Glomerular visceral epithelial cell (primary cell): ENCODE measurements around the gene SERPINA12.
"Not testable (repeated sequence)": the region's sequence is repeated elsewhere in the genome, so short reads cannot be mapped to it uniquely, and the experiment has no call there.

Source experiments
- DNase-seq: peaks from one replicate; pipeline ENCODE4 v3.0.0-alpha.2; 2016; ENCODE audit errors: extremely low spot score

The SERPINA12 gene

GRCh38 chr14:94494085-94494484 lies 15.2 kb downstream of the SERPINA12 start:
- no peak for DNase-seq

GRCh38 chr14:94491511-94491910 lies 17.8 kb downstream of the SERPINA12 start:
- no peak for DNase-seq

GRCh38 chr14:94489336-94489735 lies 19.9 kb downstream of the SERPINA12 start:
- no peak for DNase-seq

- DNase-seq = no peak
Observed at GRCh38 chr14:94486883-94487282, 22.4 kb downstream of the SERPINA12 start.

GRCh38 chr14:94485944-94486841 lies 23.1 kb downstream of the SERPINA12 start:
- peak; percentile 69 for DNase-seq

GRCh38 chr14:94484481-94484880 lies 24.8 kb downstream of the SERPINA12 start:
- no peak for DNase-seq

GRCh38 chr14:94483729-94484275 lies 25.5 kb downstream of the SERPINA12 start:
- peak; percentile 17 for DNase-seq

- DNase-seq = no peak
Observed at GRCh38 chr14:94483071-94483451, 26.2 kb downstream of the SERPINA12 start.

GRCh38 chr14:94482132-94483070 lies 26.9 kb downstream of the SERPINA12 start:
- DNase-seq = not testable (repeated sequence)

- DNase-seq = peak; percentile 72
Observed at GRCh38 chr14:94481468-94482131, 27.7 kb downstream of the SERPINA12 start.

GRCh38 chr14:94480809-94481208 lies 28.5 kb downstream of the SERPINA12 start:
- peak; percentile 34 for DNase-seq

- DNase-seq = no peak
Observed at GRCh38 chr14:94478420-94478819, 30.8 kb downstream of the SERPINA12 start.

- no peak for DNase-seq
Observed at GRCh38 chr14:94476023-94476422, 33.2 kb downstream of the SERPINA12 start, which contains the start of gene SERPINA9. Gene SERPINA9, minus strand, starts transcription at chr14:94476197. Its CDS starts 6,357 bp downstream, at chr14:94469840.

- DNase-seq = peak; percentile 6
Observed at GRCh38 chr14:94474581-94475031, 34.7 kb downstream of the SERPINA12 start.

- no peak for DNase-seq
Observed at GRCh38 chr14:94473666-94474410, 35.4 kb downstream of the SERPINA12 start.

- no peak for DNase-seq
Observed at GRCh38 chr14:94472842-94473241, 36.4 kb downstream of the SERPINA12 start.

- no peak for DNase-seq
Observed at GRCh38 chr14:94471045-94471444, 38.2 kb downstream of the SERPINA12 start.

GRCh38 chr14:94470311-94470710 lies 39.0 kb downstream of the SERPINA12 start:
- no peak for DNase-seq

- DNase-seq = no peak
Observed at GRCh38 chr14:94469261-94469660, 40.0 kb downstream of the SERPINA12 start.

- no peak for DNase-seq
Observed at GRCh38 chr14:94467728-94468520, 41.3 kb downstream of the SERPINA12 start.
